DMS 273 (cell line): Measurements from ENCODE around the gene ATP1B3.
"Not testable (repeated sequence)": the region's sequence is repeated elsewhere in the genome, so short reads cannot be mapped to it uniquely, and the experiment has no call there.

Experiments
- DNase-seq: peaks from one replicate; lab custom pipeline; 2025; ENCODE audit not compliant: unreplicated experiment; lab: John Stamatoyannopoulos, UW

Gene ATP1B3

GRCh38 chr3:141876381-141876890 lies at the start of gene ATP1B3:
Gene ATP1B3 (plus strand): TSS chr3:141876643. CDS start chr3:141876802, 159 bp downstream.
- peak; percentile 97 for DNase-seq

DNA sequence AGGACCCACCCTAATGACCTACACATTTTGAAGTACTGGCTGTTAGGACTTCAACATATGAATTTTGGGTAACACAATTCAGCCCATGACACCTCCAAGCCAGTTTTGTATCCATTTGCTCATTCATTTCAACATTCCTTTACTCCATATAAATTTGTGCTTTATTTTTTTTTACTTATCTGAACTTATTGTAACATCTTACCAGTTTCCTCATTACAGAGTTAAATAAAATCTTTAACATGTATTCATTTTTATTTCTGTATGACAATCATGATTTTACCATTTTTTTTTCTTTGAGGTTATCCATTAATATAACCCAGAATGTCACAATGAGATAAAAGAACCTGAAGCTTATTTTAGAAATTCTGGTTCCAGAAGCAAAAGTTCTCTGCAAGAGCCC lies 48.0 kb upstream of the ATP1B3 start:
- no peak for DNase-seq

DNA sequence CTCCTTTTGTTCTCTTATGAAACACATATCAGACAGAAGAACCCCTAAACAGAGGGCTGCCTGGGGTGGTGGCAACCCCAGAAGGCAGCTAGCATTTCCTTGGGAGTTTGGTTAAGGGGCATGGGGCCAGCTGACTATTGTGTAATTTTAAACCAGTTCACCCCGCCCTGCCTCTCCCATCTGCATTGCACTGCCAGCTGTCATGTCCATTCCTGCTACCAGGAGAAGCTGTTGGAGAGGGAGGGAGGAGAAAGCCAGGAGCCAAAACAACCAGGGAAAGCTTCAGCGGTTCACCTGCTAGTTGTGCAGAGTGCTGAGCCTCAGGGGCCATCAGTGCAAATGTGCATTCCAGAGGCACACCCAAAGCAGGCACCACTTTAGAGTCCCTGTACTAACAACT lies 47.6 kb upstream of the ATP1B3 start:
- DNase-seq = peak; percentile 97

- DNase-seq = no peak
Observed at GRCh38 chr3:141830508-141830907, 45.9 kb upstream of the ATP1B3 start.

DNA sequence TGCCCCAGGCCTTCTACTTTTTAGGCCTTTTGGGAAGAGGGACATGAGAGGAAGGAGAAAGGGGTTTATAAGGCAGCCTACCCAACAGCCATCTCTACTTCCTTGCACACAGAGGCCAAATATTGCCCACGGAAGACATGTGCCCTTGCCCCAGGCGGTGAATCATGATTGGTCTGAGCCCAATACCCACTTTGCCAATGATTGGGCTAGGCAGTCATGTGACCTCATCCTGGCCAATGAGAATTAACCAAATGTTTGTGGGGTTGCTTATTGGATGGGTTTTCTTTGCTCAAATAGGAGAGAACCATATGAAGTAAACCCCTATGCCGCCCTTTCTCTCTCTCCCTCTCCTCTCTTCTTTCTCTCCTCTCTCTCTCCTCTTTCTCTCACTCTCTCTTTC lies 42.2 kb upstream of the ATP1B3 start:
- DNase-seq = no peak

DNA sequence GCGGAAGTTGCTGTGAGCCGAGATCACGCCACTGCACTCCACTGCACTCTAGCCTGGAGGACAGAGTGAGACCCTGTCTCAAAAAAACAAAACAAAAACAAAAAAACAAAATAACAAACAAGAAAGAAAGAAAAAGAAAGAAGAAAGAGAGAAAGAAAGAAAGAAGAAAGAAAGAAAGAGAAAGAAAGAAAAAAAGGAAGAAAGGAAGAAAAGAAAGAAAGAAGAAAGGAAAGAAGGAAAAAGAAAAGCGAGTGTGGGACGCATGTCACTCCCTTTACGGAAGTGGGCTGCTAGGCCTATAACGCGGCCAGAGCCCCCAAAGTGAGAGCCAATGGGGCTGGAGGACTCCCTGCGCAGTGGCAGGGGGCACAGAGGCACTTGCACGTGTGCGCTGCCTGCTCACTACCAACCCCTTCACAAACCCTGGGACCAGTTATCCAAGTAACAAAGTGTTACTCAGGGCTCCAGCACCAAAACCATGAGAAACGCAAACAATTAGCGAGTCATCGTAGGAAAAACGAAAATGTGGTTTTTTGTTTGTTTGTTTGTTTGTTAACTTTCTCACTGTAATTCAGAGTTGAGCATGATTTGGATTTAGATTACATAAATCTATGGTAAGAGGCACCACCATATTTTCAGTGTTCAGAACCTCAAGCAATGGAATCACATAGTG lies 40.8 kb upstream of the ATP1B3 start:
- no peak for DNase-seq

GRCh38 chr3:141839389-141839788 lies 37.1 kb upstream of the ATP1B3 start:
- no peak for DNase-seq

DNA sequence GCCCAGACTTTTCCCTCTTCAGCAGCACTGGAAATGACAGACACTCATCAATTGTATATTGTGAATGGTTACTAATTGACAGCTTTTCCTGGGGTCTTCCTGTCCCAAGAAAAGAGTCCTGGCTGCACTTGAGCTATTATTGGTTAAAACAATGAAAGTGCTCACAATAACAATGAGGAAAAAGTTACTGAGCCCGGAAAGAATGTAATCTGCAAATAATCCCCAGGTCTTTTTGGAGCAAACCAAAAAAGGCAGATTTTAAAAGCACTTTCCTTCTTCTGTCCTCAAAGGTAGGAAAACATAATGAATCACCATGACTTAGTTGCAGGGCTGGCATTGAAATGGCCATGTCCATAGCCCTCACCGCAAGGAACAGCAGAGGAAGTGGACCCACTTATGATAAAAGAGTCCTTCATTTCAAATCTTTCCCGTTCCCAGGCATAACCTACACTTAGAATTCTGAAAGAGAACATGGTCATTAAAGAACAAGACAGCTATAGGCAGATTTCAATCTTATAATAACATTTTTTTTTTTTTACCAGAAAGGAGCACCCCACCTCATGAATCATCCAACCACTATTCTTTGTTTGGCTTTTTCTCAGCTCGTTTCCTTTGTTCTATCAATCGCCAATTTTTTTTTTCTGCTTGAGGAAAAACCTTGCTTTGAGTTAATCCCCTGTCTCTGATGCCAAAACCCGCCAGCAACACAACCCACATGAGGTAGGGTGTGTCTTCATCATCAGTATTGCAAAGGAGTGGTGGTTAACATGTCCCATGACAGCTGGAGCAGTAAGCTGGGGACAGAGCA lies 35.5 kb upstream of the ATP1B3 start:
- DNase-seq = no peak

DNA sequence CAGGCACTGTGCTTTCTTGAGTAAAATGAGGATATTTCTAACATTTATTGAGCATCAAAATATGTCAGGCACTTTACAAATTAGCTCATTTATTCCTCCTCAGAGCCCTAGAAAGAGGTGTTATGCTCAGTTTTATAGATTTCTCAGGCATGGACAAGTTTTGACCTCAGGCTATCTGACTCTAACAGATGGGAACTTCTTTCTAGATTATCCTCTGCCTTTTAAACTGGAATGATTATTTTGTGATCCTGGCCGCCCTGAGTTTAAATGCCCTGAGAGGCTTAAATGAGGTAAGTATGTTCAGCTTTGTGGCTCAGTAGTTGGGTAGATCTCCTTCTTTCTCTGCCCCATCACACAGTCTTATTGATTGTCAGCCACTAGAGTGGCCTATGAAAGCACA lies 32.3 kb upstream of the ATP1B3 start:
- no peak for DNase-seq

GRCh38 chr3:141844812-141845211 lies 31.6 kb upstream of the ATP1B3 start:
- DNase-seq = no peak

DNA sequence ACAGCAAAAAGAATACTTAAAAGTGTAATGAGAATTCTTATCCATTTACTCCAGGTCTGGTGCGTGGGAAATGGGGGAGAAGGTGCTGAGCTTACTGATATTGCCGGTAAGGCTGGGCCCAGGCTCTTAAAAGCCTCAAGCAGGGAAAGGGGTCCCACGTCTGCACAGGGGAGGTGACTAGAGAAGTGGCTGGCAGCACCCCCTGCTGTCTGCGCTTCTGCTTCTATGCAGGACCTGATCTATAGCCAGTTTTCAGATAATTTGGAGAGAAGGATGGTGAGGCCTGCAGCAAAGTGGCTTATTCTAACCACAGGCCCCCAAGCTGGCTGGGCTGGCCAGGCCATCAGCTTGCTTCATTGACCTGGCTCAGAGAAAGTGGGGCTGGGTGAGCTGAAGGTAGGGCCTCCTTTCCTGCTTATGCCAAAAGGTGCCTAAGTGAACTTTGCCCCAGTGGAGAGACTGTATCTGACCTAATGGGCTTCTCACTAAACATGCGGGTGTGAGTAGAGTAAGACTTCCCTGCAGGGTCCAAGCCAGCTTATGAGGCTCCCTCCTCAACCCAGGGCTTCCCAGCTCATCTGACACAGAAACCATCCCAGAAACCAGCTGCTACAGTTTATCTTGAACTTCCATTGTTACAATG lies 30.9 kb upstream of the ATP1B3 start:
- DNase-seq = peak; percentile 14

- DNase-seq = no peak
Observed at GRCh38 chr3:141846050-141846433, 30.4 kb upstream of the ATP1B3 start.

DNA sequence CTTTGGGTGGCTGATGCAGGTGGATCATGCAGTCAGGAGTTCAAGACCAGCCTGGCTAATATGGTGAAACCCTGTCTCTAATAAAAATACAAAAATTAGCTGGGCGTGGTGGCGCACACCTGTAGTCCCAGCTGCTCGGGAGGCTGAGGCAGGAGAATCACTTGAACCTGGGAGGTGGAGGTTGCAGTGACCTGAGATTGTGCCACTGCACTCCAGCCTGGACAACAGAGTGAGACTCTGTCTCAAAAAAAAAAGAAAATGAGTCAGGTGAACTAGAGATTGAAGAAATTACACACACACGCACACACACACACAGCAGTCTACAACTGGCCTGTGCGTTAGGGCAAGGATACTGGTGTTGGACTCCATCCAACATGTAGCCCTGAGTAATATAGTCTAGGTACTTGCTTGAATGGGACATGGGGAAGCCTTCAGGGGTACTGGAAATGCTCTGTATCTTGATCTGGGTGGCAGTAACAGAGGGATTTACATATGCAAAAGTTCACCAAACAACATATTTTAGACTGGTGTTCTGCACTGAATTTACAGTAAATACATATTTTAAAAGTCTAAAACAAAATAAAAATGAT lies 28.2 kb upstream of the ATP1B3 start:
- not testable (repeated sequence) for DNase-seq

DNA sequence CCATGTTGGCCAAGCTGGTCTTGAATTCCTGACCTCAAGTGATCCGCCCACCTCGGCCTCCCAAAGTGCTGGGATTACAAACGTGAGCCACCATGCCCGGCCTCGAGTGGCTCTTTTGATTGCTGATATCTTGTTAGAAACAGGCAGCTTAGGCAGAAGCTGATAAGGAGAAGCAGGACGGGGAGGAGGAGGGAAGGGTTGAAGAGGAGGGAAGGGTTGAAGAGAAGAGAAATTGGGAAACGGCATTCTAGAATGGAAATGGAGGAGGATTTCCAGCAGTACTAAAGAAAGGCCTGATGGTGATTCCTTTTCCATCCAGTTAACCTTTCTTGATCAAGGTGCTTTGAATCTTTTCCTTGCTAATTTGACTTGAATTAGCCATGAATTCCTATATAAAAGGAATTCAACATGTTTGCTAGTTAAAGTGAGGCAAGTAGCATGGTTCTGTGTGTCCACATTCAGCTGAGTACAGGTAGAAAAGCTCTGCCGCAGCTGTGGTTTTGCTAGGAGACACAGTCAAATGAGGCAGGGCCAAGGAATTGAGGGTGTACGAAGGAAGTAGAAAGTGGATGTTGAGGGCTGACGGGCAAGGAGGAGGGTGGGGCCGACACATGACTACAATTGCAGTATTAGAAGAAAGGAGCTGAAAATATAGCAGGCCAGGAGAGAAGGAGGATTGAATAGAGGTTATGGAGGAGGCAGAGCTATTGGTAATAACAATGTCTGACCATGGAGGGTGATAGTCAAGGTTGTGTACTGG lies 27.2 kb upstream of the ATP1B3 start:
- DNase-seq = no peak

DNA sequence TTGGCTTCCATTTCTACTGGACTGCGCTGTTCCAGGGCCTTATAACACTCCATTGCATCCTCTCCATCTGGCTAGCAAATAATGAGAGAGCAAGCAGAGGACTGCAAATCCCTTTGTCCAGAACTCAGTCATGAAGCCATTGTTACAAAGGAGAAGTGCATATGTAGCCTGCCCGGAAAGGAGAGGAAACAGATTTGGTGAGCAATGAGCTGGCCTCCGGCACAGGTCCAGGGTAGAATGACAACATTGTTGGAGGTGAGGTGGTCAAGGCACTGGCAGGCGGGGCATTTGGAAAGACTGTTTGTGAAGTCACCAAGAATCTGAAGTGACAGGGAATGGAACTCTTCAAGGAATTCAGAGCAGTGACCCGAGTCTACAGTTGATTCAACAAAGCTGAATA lies 25.0 kb upstream of the ATP1B3 start:
- no peak for DNase-seq

- no peak for DNase-seq
Observed at GRCh38 chr3:141853081-141853601, 23.3 kb upstream of the ATP1B3 start.

GRCh38 chr3:141853629-141854168 lies 22.7 kb upstream of the ATP1B3 start:
- DNase-seq = no peak

DNA sequence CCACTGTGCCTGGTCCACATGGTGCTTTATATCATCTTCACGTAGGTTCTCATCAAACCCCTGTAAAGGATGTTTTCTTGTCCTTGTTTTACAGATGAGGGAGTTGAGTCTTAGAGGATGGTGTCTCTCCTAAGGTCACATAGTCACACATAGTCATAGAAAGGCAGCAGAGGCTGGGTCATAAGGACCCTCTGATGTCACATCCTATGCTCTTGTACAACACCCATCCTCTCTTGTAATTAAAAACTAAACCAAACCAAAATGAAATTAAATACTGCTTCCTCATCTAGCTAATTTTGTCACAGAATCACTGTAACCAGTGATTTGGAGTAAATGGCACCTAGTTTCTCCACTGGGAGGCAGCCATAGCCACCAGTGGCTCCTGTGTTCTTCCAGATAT lies 21.8 kb upstream of the ATP1B3 start:
- no peak for DNase-seq

DNA sequence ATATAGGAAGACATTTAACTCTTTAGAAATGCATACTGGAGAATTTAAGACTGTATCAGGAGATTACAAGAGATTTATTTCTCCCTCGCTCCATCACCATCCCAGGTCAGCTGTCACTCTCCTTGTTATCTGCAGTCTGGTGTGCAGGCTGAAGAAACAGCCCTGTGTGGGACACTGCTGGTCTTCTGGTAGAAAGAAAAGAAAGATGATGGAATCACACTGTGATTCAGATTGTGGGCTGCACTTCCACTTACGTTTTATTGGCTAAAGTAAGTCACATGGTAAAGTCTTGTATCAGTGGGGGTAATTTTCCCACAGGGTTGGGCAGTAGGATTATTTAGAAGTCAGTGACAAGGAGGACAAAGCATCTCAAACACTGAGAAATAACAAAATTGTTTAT lies 18.1 kb upstream of the ATP1B3 start:
- no peak for DNase-seq

DNA sequence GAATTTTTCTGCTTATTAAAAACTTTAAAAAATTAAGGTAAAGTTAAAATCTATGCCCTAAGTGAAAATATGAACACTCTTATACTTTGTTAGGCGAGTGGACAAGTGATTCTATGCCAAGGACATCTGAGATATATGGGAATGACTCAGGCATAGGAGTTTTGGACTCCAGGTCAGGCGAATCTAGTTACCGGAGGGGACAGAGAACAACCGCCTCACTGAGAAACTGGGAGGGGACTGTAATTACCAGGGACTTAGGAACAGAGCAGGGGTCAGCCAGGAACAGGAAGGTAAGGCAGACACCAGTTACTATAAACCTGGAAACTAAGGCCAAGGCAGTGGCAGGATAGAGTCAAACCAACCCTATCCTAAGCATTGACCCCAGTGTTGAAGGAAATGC lies 16.8 kb upstream of the ATP1B3 start:
- no peak for DNase-seq
